Measurements from ENCODE around the gene NLRP10.

NLRP10 gene

GRCh38 chr11:7965386-7965785, at the start of gene NLRP10:
TSS of gene NLRP10 (minus strand) at chr11:7965447. CDS start at chr11:7963495, 1,952 bp downstream.
- DNase-seq (ENCODE audit: low read depth): peak; percentile 89
- H3K4me3 ChIP-seq (ENCODE audit: low read length): no peak within 1 kb of the TSS
- no peak for TF ChIP-seq CTCF (conservative IDR thresholded peaks at IDR 0.05; ENCODE audit: low read length)

- no peak for TF ChIP-seq CTCF (conservative IDR thresholded peaks at IDR 0.05; ENCODE audit: low read length)
- no peak for DNase-seq (ENCODE audit: low read depth)
- no peak overlapping the region for H3K4me3 ChIP-seq (ENCODE audit: low read length)
Measured at GRCh38 chr11:8013833-8014232, 48.6 kb upstream of the NLRP10 start.

- peak; percentile 90 for DNase-seq (ENCODE audit: low read depth)
- TF ChIP-seq CTCF (conservative IDR thresholded peaks at IDR 0.05; ENCODE audit: low read length): no peak
- no peak overlapping the region for H3K4me3 ChIP-seq (ENCODE audit: low read length)
Measured at GRCh38 chr11:8011981-8012444, 46.8 kb upstream of the NLRP10 start.

- no peak for DNase-seq (ENCODE audit: low read depth)
- no peak for TF ChIP-seq CTCF (conservative IDR thresholded peaks at IDR 0.05; ENCODE audit: low read length)
- H3K4me3 ChIP-seq (ENCODE audit: low read length): no peak overlapping the region
Measured at GRCh38 chr11:8011371-8011770, 46.1 kb upstream of the NLRP10 start.

- TF ChIP-seq CTCF (conservative IDR thresholded peaks at IDR 0.05; ENCODE audit: low read length): no peak
- no peak overlapping the region for H3K4me3 ChIP-seq (ENCODE audit: low read length)
- DNase-seq (ENCODE audit: low read depth): no peak
Measured at GRCh38 chr11:8009856-8010255, 44.6 kb upstream of the NLRP10 start.

GRCh38 chr11:8008212-8008611, 43.0 kb upstream of the NLRP10 start:
- H3K4me3 ChIP-seq (ENCODE audit: low read length): no peak overlapping the region
- DNase-seq (ENCODE audit: low read depth): no peak
- TF ChIP-seq CTCF (conservative IDR thresholded peaks at IDR 0.05; ENCODE audit: low read length): no peak

- H3K4me3 ChIP-seq (ENCODE audit: low read length): no peak overlapping the region
- peak; percentile 99 for TF ChIP-seq CTCF (conservative IDR thresholded peaks at IDR 0.05; ENCODE audit: low read length)
- DNase-seq (ENCODE audit: low read depth): peak; percentile 75
Measured at GRCh38 chr11:8006349-8006977, 41.2 kb upstream of the NLRP10 start.
